ENCODE data around the gene CWC15.
"Not testable (repeated sequence)": the region's sequence is repeated elsewhere in the genome, so short reads cannot be mapped to it uniquely, and the experiment has no call there.

The CWC15 gene
- 62.3 to 89.0 (median 76.0) reads per million in 4 experiments for total RNA-seq

DNA sequence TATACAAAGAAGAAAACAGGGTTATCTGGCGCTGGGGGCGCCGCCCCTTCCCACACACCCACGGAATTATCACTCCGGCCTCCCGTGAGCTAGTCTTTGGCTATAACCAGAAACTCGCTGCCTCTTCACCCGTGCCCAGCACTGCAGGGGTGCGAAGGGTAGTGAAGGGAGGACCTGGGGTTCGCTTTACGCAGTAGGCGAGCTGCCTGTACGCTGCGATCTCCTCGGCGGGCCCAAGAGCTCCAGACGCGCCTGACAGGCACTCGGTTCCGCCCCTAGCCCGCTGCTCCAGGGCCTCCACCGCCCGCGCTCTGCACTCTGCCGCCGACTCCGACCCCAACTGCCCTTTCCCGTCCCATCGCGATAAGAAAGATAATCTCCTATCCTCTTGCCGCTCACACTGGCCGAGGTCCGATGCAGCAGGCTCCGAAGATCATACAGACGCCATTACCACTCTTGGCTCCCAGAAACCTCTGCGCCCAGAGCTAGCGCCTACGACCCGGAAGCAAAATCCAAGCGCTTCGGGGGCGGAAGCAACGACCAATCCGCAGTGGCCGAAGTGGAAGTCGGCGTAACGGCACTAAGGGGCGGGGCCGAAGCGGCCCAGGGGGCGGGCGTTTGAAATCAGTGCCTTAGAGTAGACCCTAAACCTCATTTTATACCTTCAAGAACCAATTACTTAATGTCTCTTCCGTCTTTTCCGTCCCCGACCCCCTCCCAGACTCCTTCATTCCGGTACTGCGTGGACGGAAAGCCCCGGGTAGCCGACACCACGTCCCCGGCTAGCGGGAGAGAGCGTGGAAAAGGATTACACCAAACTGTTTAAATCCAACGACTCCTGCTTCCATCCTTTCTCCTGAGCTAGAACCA lies at the start of gene CWC15, which contains the start of gene KDM4D:
CWC15 (minus strand) TSS at position 458 of the 870 bp plus-strand sequence. CDS start 1,371 bp downstream, outside the sequence.
KDM4D (plus strand) TSS at position 611 of the 870 bp plus-strand sequence. CDS start 23,664 bp downstream, outside the sequence.
- peak; percentile 93 for DNase-seq

DNA sequence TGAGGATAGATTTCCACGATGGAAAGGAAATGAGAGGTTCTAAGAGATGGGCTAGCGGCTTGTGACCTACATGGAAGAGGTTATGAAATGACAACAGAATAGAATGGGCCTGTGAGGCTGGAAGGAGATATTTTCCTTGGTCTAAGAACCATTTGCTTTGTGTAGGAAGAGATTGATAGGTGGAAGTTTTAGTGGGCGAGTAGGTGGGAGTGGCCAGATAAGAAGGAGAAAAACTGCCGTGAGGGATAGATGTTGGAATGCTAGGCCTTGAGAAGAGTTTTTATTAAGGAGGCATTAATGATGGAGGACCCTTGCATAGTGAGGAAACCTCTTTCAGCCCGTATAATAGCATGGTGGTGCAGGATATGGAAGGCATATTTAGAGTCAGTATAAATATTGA lies 48.1 kb upstream of the CWC15 start:
- not testable (repeated sequence) for DNase-seq

- no peak for DNase-seq
Measured at GRCh38 chr11:95016139-95016538, 42.8 kb upstream of the CWC15 start.

- no peak for DNase-seq
Measured at GRCh38 chr11:95014184-95014821, 40.9 kb upstream of the CWC15 start.

- no peak for DNase-seq
Measured at GRCh38 chr11:95011376-95011775, 38.0 kb upstream of the CWC15 start.

DNA sequence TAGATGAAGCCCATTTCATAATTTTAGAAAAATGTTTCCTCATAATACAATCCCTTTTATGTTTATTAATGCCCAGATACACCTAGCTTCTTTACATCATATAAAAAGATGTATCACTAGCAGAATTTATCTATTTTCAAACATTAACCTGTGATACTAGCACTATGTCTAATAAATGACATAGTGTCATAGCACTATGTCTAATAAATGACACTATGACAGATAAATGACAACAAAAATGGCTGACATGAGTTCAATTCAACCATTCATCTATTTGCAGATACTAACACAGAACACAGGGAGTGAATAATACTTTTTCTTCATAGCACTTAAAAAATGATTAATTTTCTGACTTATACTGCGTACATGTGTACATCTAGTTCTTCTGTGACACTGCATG lies 32.3 kb upstream of the CWC15 start:
- DNase-seq, result no peak

GRCh38 chr11:95003716-95004115 lies 30.4 kb upstream of the CWC15 start:
- no peak for DNase-seq

DNA sequence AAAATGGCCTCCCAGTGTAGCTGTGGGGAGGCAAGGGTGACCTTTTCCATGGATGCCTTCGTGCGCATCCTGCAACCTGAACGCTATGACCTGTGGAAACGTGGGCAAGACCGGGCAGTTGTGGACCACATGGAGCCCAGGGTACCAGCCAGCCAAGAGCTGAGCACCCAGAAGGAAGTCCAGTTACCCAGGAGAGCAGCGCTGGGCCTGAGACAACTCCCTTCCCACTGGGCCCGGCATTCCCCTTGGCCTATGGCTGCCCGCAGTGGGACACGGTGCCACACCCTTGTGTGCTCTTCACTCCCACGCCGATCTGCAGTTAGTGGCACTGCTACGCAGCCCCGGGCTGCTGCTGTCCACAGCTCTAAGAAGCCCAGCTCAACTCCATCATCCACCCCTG lies 24.9 kb upstream of the CWC15 start:
- DNase-seq, result no peak

- DNase-seq, result no peak
Measured at GRCh38 chr11:94997437-94997836, 24.1 kb upstream of the CWC15 start.

DNA sequence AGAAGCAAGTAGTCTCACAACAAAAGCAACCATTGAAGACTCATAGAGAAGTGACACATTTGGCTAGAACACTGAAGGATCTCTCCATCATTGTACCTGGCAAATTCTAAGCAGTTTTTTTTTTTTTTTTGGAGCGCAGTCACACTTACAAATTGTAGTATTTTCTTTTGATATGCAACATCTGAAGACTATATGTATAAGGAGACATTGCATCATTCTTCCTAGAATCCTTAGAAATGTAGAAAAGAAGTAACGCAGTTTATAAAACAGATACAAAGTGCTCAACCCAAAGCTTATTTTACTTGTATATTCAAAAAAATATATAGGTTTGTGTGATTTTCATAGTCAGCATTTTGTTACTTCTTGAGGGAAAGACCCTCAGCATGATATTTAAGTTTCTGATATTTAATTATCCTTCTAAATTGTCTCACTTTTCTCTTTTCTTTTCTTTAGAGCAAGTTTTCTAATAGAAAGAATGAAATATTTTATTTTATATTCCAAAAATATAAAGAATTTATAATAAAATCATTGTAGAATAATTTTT lies 20.1 kb upstream of the CWC15 start:
- DNase-seq, result no peak

- no peak for DNase-seq
Measured at GRCh38 chr11:94988748-94989147, 15.4 kb upstream of the CWC15 start.

GRCh38 chr11:94987378-94987777 lies 14.0 kb upstream of the CWC15 start:
- DNase-seq, result no peak

DNA sequence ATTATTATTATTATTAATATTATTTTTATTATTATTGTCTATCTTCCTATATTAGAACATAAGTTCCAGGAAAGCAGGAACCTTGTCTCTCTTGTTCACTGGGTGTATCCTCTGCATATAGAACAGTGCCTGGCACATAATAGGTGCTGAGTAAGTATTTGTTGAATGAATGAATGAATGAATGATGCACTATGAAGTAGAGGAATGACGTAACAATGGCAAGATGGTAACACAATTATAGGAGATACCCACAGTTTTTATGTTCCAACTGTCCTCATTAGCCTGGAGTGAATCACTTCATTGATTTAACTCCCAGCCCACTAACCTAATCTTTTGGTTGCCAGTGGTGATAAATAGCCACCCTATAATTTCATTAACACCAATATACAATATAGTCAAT lies 2.2 kb upstream of the CWC15 start:
- DNase-seq, result no peak

GRCh38 chr11:94974178-94974577 lies 822 bp upstream of the CWC15 start:
- DNase-seq, result no peak

DNA sequence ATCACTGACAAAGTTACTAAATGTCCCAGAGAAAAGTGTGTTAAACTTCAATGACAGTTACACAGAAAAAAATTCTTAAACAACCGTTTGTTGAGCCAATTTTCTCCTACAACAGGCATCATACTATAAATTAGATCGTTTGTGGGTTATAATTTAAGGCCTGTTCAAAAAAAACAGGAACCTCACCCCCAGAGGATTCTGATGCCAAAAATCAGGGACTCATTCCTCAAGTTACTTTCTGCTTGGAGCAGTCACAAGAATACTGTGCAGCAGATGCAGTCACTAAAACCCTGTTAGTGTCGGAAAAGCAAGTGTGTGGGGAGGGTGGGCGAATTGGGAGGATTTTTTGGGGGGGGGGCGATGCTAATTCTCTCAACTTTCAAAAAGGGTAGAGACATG lies 657 bp downstream of the CWC15 start:
- DNase-seq, result no peak

GRCh38 chr11:94968334-94968958 lies 4.9 kb downstream of the CWC15 start:
- DNase-seq, result no peak

- DNase-seq, result no peak
Measured at GRCh38 chr11:94964934-94965333, 8.4 kb downstream of the CWC15 start.

DNA sequence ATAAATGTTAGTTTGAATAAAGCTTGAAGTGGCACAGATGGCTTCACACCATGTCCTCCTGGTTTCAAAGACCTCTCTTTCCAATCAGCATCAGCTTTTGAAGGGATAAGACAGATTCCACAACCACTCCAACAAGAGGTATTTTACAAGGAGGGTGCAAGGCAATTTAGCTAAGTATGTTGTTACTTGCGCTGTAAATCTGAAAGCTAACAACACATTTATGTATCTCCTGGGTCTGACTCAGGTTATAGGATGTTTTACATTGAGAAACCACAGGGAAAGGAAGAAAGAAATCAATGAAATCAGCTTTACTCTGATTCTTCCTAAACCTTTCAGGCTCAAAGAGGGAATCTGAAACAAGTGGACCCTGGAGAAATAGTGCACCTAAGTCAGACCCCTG lies 12.1 kb downstream of the CWC15 start:
- no peak for DNase-seq

DNA sequence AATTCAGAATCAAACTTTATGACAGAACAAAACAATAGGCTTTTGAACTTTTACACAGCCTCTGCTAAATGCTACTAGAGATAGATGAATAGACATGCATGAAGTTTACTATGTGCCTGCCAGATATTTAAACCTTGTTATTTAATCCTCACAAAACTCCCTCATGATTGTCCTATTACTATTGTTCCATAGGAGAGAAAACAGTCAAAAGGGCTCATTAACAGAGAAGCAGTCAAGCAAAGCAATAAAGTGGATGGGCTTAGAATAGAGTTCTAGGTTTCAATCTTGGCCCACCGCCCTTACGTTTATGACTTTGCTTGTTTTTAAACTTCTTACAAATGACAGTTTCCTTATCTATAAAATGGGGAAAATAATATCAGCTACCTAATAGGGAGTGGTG lies 12.9 kb downstream of the CWC15 start:
- DNase-seq, result no peak

- no peak for DNase-seq
Measured at GRCh38 chr11:94959179-94959578, 14.2 kb downstream of the CWC15 start.

GRCh38 chr11:94958121-94958696 lies 15.1 kb downstream of the CWC15 start:
- no peak for DNase-seq

DNA sequence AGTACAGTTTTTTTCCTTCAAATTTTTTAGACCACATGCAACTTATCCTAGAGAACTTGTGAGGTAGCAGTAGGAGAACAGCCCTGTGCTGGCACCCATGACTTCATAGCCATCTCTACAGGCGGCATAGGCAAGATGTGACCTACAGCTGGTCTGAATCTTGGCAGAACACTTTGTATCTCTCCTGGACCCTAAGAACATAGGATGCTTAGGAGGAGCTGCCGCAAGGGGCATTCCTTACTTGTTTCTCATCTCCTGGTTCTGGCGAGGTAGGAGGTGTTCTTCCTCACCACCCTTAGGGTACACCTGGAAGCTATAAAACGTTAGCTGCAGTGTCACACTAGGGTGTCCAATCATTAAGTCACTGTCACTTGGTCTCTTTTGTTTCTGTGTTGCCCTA lies 16.4 kb downstream of the CWC15 start:
- DNase-seq, result no peak

DNA sequence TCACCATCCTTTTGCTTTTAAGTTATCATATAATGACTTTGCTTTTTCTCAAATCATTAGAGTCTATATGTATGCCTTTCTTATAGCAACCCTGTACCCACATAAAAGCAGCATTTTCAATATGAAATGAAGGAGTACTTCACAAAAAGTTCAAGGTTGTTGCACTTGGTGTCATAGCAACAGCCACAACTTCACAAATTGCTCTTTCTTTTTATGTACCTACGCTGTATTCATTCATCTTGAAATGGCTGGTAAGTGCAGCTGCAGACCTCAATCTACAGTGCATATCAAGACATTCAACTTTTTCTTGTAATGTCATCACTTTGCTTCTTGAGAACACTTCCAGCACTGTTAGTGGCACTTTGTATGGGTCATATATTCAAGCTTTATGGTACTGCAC lies 18.6 kb downstream of the CWC15 start:
- DNase-seq, result no peak

Data from effector CD8-positive, alpha-beta T cell (primary cell).